HG03457 (cell line): Measurements from ENCODE around the gene MYO1D.
"Not testable (repeated sequence)": the region's sequence is repeated elsewhere in the genome, so short reads cannot be mapped to it uniquely, and the experiment has no call there.

Experiments used
- ATAC-seq: cut with Tn5 transposase; IDR thresholded peaks from one replicate; pipeline ENCODE4 v1.9.1; 2021; ENCODE audit warnings: moderate number of reproducible peaks; ENCODE audit not compliant: unreplicated experiment

MYO1D gene

DNA sequence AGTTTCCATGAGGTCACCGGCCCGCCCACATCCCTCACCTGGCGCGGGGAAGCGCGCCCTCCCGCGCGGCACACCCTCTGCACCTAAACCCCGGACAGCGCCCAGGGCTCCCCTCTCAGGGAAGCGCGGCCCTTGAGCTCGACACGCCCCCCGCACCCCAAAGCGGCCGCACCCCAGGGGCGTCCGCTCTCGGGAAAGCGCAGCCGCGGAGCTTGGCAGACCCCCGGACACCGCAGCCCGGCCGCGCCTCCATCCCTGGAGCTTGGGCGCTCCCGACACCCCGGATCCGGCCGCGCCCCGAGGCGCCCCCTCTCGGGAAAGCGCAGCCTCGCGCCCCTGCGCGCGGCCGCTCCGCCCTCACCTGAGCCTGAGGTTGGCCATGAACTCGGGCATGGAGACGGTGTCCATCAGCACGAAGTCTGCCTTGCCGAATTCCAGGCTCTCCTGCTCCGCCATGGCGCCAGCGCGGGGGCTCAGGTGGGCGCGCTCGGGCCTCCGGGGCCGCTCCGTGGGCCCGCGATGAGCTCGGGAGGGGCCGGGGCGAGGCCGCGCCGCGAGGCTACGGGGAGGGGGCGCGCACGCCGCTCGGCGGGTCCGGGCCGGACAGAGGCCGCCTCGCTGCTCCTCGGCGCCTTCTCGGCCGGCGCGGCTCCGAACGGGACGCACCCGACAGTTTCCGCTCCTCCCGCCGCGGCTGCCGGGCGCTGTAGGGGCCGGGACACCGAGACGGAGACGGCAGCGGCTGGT, at the start of gene MYO1D:
Gene MYO1D, minus strand, starts transcription at position 708 of the 747 bp plus-strand sequence. Its CDS starts 252 bp downstream, at position 456.
- peak; percentile 42 for ATAC-seq

DNA sequence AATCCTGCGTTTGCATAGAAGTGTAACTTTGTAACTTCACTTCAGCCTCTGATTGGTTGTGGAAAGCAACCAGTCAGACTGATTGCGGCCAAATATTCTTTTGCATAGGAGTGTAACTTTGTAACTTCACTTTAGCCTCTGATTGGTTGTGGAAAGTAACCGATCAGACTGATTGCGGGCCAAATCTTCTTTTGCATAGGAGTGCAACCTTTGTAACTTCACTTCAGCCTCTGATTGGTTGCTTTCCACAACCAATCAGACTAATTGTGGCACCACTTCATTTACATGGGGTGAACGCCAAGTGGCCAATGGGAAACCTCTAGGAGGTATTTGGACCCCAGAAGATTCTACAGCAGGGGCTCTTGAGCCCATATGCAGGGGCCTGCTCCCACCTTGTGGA, 49.3 kb upstream of the MYO1D start:
- ATAC-seq, result no peak

DNA sequence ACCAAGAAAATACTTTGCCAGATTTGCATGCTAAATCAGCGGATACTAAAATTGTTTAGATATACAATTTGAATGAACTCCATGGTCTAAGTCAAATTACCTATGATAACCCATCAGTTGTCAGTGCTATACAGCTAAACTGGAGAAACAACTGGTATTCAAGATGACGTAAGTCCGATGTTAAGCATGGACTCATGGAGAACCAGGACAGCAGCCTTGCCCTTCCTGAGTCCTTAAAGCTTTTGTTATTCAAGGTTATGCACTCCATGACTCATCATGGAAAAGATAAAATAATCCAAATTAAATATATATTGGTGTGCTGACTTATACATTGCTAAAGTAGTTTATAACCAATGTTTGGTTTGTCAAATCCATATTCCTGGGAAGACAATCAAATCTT, 47.0 kb upstream of the MYO1D start:
- ATAC-seq, result not testable (repeated sequence)

DNA sequence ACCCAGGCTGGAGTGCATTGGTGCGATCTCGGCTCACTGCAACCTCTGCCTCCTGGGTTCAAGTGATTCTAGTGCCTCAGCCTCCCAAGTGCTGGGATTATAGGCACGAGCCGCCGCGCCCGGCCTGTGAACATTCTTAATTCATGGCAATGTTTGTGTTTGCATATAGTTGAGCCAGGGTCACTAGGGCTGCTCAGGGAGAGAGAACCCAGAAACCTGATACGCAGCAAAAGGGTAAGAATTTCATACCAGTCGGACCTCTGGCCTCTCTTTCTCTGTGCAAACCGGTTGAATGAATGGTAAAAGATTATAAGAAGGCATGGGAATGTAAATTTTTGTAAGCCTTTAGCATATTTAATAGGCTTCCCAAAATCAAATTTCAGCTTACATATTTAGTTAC, 44.1 kb upstream of the MYO1D start:
- ATAC-seq, result no peak

DNA sequence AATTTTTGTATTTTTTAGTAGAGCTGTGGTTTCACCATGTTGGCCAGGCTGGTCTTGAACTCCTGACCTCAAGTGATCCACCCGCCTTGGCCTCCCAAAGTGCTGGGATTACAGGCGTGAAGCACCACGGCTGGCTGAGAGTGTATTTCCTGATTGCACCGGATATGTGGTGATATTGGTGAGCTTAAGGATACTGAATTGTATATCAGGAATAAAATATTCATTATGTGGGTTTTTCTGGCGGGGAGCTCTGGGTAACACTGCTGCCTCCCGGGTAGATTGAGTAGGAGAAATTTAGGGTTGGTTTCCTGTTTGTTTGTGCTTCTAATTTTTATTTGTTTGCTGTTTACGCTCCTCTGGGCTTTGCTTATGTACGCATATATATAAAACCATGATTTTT, 43.4 kb upstream of the MYO1D start:
- ATAC-seq, result no peak

DNA sequence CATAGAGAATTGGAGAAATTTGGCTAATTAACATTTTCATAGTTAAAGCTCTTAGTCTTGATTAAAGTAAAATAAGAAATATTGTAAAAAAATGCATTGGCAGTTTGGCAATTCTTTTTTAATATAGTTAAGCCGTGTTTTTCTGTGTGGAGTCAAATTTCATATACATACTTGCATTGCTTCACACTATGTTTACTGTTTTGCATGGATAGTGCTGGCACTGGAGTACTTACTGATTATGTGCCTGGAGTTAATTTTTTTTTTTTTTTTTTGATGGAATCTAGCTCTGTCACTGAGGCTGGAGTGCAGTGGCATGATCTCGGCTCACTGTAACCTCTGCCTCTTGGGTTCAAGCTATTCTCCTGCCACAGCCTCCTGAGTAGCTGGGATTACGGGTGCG, 43.0 kb upstream of the MYO1D start:
- not testable (repeated sequence) for ATAC-seq

DNA sequence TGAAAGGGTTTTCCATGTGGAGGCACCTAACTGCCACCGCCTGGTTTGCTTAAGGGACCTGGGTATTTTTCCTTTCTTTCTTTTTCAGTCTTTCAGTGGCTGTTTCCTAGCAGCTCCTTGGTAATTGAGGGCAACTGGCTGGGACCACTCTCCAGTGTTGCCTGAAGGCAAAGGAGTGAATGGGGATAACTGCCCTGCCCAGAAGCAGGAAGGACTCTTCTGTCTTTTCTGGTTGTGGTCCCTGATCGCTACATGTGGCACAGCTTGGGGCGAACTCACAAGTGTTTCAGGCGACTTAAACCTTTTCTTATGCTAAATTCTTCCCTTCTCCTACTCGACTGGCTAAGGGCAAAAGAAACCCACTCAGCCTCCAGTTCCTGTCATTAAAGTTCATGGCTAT, 40.9 kb upstream of the MYO1D start:
- no peak for ATAC-seq

DNA sequence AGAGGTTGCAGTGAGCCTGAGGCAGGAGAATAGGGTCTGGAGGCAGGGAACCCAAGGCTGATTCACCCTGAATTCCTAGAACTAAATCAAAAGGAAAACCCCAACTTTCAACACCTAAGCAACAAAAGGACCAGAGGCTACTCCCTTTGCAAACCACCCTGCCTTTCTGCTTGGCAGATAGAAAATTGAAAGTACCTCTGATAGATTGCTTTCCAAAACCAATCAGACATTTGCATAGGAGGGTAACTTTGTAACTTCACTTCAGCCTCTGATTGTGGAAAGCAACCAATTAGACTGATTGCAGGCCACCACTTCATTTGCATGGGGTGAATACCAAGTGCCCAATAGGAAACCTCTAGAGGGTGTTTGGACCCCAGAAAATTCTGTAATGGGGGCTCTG, 40.2 kb upstream of the MYO1D start:
- no peak for ATAC-seq

DNA sequence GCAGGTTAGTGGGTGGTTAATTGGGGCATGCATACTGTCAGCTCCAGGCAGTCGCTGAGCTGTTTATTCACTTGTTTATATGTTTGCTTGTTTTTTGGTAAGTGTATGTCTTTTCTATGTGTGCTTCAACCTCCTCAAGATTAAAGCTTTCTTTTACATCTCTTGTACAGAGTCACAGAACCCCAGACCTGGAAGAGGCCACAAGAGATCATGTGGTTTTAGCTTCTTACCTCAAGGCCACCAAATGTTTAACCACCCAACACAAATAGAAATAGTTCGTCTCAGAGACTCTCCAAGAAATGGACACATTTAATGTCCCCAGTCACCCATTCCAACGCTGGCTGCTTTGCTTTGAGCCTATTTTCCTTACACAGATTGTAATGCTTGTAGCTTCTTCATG, 39.2 kb upstream of the MYO1D start:
- ATAC-seq, result no peak

DNA sequence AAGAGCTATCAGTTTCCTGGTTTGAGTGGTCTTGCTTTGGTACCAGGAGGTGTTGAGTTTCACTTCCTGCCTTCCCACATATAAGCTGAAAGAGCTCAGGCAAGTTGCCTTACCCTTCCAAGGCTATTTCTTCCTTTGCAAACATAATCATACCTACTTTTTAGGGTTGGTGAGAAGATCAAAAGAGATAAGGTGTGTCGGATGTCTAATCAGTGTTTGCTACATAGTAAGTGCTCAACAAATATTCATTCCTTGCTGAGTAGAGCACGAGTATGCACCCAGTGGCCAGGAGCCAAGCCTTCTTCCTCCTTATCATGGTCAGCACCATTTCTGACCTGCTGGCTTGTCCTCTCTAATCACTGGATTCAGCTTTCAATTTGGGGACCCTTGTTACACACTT, 38.3 kb upstream of the MYO1D start:
- no peak for ATAC-seq

DNA sequence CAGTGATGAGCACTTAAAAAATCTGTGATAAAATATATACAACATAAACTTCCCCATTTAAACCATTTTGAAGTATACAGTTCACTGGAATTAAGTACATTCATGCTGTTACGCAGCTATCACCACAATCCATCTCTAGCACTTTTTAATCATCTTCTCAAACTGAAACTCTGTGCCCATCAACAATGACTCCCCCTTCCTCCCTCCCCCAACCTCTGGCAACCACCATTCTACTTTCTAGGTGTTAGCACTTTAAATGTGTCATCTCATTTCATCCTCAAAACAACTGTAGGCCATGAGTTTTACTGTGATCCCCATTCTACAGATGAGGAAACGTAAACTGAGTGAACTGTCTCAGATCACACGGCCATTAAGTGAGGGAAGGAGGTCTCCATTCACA, 37.3 kb upstream of the MYO1D start:
- ATAC-seq, result no peak

DNA sequence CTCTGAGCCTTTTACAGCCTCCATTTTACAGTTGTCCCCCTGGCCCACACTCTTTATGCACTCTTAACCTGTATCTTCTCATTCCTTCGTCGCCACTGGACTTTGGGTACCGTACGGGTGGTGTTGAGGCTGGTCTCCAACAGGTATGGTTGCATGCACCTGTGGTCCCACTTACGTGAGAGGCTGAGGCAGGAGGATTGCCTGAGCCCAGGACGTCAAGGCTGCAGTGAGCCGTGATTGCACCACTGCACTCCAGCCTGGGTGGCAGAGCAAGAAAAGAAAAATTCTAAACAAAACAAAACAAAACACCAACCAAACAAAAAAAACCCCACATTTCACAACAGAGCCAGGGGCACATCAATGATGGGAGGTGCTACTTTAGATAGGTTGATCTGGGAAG, 36.7 kb upstream of the MYO1D start:
- no peak for ATAC-seq

DNA sequence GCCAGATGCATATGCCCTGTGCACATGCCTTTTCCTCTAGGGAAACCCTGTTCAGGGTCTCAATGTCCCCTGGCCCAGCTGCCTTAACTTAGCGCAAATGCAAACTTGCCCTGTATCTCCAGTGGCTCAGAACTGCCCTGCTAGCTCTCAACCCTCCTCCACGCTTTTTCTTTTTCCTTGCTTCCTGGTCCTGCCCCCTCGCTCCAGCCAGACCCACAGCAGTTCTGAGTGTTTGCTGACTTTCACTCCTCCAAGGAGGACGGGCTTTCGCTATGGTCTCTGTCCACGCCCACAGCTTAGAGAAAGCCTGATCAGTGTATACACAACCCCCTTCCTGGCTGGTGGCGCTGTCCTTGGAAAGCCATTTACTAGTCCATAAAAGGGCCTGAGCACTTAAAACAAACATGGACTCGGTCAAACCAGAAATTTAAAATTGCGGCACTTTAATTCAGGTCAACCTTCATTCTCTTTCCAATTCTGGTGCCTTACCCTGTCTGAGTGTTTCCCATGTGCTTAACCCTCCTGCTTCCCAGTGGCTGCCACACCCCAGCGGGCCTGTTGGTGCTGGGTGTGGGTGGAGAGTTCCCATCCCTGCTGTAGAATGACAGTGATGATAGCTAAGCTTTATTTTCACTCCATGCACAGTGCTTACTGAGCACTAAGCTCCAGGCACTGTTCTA, 35.4 kb upstream of the MYO1D start:
- no peak for ATAC-seq

DNA sequence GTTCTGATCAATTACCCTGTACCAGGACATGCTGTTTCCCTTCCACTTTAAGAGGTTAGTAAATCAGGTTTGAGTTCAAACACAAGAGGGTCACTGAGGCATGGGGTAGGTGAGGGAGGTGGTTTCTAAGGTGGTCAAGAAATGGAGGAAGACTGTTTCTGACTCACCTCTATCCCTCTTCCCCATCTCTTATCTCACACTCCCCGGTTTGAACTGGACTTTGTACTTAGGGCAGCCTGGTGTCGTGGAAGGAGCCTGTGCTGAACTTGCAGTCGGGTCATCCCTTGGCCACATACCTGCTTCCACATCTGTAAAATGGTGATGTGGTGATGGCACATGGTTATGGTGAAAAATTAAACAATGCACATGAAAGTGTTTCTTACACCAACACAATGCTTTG, 33.8 kb upstream of the MYO1D start:
- ATAC-seq, result no peak

DNA sequence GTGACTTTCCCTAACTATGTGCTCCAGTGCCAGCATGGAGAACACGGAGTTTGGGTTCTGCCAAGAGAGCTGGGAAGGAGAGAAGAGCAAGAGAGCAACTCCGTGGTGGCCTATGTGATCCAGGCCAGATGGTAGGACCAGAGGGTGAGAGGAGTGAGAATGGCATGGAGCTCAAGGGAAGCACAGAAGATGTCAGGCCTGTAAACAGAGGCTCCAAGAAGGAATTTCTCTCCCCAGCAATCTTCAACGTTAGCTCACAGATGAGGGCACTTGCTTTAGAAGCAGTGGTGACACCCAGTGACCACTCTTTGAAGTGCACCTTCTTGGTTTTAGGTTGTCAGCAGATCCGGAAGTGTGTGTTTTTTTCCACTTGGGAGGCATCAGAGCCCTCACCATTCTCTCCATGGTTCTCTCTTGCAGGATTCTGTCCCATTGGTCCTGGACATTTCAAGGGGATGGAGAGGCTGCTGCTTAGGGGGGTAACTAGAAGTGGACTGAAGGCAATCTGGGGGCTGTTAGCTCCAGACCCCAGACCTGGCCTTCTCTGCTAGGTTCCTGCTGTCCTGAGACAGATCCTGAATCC, 33.0 kb upstream of the MYO1D start:
- ATAC-seq, result no peak

DNA sequence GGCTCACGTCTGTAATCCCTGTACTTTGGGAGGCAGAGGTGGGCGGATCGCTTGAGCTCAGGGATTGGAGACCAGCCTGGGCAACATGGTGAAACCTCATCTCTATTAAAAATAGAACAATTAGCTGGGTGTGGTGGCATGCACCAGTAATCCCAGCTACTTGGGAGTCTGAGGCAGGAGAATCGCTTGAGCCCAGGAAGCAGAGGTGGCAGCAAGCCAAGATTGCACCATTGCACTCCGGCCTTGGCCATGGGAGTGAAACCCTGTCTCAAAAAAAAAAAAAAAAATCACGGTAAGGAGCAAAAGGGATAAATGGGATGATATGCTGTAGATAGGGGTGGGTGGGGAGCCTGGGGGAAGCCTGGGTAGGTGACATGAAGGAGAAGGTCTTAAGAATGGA, 30.7 kb upstream of the MYO1D start:
- ATAC-seq, result no peak

DNA sequence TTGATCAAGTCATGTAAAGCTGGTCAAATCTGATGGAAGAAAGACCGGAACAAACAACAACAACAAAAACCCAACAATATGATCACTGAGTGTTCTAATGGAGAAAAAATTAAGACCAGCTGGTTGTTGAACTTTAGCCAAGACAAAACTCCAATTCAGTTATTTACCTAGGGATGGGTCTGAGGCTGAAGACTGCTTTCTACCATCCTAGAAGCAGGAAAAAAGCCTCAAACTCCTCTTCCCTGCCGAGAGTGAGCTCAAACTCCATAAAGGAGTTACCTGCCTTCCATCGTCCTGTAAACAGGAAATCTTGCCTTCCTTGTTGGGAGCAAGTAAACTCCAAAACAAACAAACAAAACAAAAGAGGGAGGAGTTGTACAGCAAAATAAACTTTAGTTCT, 28.0 kb upstream of the MYO1D start:
- ATAC-seq, result no peak

DNA sequence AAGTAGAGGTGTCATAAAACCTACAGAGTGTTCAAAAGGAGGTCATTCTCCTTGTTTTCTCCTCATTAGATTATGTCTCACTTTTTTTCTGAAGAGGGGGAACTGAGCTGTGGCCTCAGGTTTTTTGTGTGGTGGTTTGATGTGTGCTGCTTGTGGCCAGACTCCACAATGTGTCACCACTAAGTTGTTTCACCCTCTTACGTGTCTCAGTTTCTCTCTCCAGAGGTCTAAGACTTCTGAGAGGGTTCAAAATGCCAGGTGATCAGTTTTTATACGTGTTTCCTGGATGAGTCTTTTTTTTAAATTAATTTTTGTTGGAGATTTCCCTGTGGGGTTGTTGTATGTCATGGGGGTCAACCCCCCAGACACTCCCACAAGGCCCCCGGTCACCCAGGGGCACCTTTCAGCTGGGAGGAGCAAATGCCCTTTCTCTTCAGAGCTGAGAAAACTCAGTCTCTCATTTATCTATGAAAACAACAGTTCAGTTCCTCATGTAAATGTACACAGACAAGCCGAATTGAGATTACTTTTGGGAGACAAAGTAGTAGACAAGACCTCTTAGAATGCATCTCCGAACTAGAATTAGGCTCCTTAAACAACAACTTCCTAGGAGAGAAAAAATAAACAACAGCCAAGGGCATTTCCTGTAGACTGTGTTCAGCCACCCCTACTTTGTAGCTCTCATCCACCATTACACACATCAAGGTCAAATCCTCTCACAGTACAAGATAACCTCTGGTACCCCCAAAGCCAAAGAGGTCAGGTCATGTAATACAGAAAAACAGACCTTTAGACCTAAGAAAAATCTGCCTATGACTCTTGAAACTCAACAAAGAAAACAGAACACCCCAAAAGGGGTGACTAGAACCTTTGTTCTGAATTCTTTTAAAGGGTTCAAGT, 27.1 kb upstream of the MYO1D start:
- ATAC-seq, result no peak

DNA sequence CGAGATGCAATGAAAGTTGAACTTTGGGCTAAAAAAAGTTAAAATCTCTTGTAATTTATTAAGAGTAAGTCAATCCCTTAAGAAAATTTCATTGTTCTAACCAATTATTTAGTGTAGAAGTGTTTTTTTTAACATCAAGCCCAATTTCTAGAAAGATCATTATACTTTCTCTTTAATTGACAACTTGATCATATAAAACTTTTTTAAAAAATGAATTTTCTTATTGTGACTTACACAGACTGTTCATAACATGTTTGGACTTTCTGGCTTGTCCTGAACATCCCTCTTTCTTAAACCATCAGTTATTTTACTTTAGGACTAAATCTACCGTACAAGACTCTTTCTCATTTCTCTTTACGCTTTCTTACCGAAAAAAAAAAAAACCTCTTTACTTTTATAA, 24.8 kb upstream of the MYO1D start:
- no peak for ATAC-seq

DNA sequence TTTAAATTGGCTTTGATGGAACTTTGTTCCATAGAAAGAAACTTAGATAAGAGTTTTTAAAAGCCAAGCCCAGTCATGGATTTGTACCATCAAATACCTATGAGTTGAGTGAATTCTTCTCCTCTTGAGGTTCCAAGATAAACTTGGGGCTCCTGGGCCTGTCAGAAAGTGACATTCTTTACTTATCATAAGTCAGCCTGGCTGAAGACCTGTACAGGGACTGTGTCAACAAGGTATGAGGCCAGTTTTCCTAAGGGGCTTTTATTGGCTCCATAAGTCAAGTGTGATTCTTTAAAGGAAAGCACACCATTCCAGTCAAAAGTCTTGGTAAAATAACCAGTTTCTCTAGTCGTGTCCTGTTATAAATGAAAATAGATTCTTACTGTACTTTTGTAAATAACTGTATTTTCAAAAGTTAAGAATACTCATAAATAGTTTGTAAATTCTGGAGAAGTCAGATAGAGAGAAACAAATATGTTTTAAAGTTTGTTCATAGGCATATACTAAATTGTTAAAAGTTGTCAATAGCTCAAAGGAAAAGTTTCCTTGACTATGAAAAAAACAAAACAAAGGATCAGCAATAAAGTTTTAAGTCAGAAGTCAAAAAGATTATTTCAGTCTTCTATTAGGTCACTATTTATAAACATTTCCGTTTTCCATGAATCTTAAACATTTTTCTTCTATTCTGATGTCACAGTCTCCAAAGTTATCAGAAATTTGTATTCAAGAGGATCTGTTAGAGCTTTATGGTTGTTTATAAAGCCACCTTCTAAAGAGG, 22.5 kb upstream of the MYO1D start:
- no peak for ATAC-seq
